Neutrophil (primary cell): Measurements from ENCODE around the gene IGFBP4.

ENCODE experiments used
- H3K27ac ChIP-seq: fragments of 200-600 bp; sonication (generic); 2 replicates; pipeline ENCODE4 v1.5.1; 2016; ENCODE audit warnings: mild to moderate bottlenecking, moderate library complexity
- H3K27me3 ChIP-seq: fragments of 200-600 bp; sonication (generic); 2 replicates; pipeline ENCODE4 v1.6.0; 2016; ENCODE audit warnings: mild to moderate bottlenecking
- H3K36me3 ChIP-seq: fragments of 200-600 bp; sonication (generic); 2 replicates; pipeline ENCODE4 v1.5.1; 2017
- H3K4me1 ChIP-seq, 2 experiments: fragments of 200-600 bp in 1 of 2; sonication (generic) in 1 of 2; 1 replicate in 1 of 2; 2 replicates in 1 of 2; pipeline versions ENCODE4 v1.5.1 to v1.6.1; 2013 to 2016; ENCODE audit warnings: low read depth in 1 of 2, low read length in 1 of 2, mild to moderate bottlenecking in 1 of 2, moderate library complexity in 1 of 2; ENCODE audit not compliant: control insufficient read depth in 1 of 2, insufficient read depth in 1 of 2
- H3K4me3 ChIP-seq, 2 experiments: fragments of 200-600 bp in 1 of 2; sonication (generic) in 1 of 2; 1 replicate in 1 of 2; 2 replicates in 1 of 2; pipeline ENCODE4 v1.5.1; 2013 to 2016; ENCODE audit warnings: low read depth in 1 of 2, low read length in 1 of 2, mild to moderate bottlenecking in 1 of 2, moderate library complexity in 1 of 2
- H3K9me3 ChIP-seq: fragments of 200-600 bp; sonication (generic); 2 replicates; pipeline ENCODE4 v1.5.1; 2016
- CTCF ChIP-seq: fragments of 200-600 bp; sonication (generic); IDR thresholded peaks from 2 replicates; pipeline ENCODE4 v1.5.1; 2016; ENCODE audit warnings: antibody characterized with exemption

The IGFBP4 gene

DNA sequence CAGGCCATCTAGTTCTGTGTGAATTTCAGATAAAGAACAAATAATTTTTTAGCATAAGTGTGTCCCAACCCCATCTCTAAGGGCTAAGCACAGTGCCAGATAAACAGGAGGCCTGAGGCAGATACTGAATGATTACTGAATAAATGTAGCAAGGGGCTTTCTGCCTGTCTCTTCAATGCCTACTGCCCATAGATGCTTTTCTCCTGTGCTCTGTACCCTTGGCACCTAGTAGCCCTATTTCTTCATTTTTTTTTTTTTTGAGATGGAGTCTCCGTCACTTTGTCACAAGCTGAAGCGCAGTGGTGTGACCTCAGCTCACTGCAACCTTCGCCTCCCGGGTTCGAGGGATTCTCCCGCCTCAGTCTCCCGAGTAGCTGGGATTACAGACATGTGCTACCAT, 25.3 kb downstream of the IGFBP4 start:
- Histone ChIP-seq H3K36me3 (no peaks in the 10 kb centered on the region), H3K4me3 (no peak overlapping the region), H3K4me1 (no peaks in the 10 kb centered on the region), H3K27me3 (peaks cover 50% of the 10 kb centered on the region), H3K27ac (no peak overlapping the region), H3K9me3 (no peaks in the 10 kb centered on the region)
- TF ChIP-seq CTCF, result no peak

GRCh38 chr17:40469805-40470675, 26.8 kb downstream of the IGFBP4 start:
- peaks cover 50% of the 10 kb centered on the region for H3K27me3 ChIP-seq
- H3K4me3 ChIP-seq, result no peak overlapping the region
- no peaks in the 10 kb centered on the region for H3K9me3 ChIP-seq
- no peak overlapping the region for H3K27ac ChIP-seq
- TF ChIP-seq CTCF, result no peak
- H3K4me1 ChIP-seq, result no peaks in the 10 kb centered on the region
- no peaks in the 10 kb centered on the region for H3K36me3 ChIP-seq

GRCh38 chr17:40470932-40471828, 27.9 kb downstream of the IGFBP4 start:
- TF ChIP-seq CTCF, result no peak
- Histone ChIP-seq H3K36me3 (no peaks in the 10 kb centered on the region), H3K4me1 (no peaks in the 10 kb centered on the region), H3K9me3 (no peaks in the 10 kb centered on the region), H3K27ac (no peak overlapping the region), H3K27me3 (peaks cover 50% of the 10 kb centered on the region), H3K4me3 (no peak overlapping the region)

- H3K4me1 ChIP-seq, result no peaks in the 10 kb centered on the region
- no peaks in the 10 kb centered on the region for H3K36me3 ChIP-seq
- H3K27me3 ChIP-seq, result peaks cover 44% of the 10 kb centered on the region
- no peak overlapping the region for H3K4me3 ChIP-seq
- no peak overlapping the region for H3K27ac ChIP-seq
- no peaks in the 10 kb centered on the region for H3K9me3 ChIP-seq
- TF ChIP-seq CTCF, result no peak
Measured at GRCh38 chr17:40471846-40472732, 28.8 kb downstream of the IGFBP4 start.
